Suprapubic skin (tissue), 4 donors: ENCODE data around the gene ZFP69. TPM values are rescaled to one million over a fixed set of nuclear protein-coding genes. Genes with fewer than 3 reads are reported as not detected.

Experiments
- DNase-seq, 2 donors: peaks; one replicate each; pipeline ENCODE4 v3.0.0-alpha.2; 2019; ENCODE audit warnings: low spot score in 2 of 2
- H3K27ac ChIP-seq: fragments of 200-600 bp; sonication (generic); one replicate; pipeline ENCODE4 v1.5.1; 2019
- H3K27me3 ChIP-seq: fragments of 200-600 bp; sonication (generic); one replicate; pipeline ENCODE4 v1.5.1; 2019
- H3K36me3 ChIP-seq: fragments of 200-600 bp; sonication (generic); one replicate; pipeline ENCODE4 v1.5.1; 2019
- H3K4me1 ChIP-seq: fragments of 200-600 bp; sonication (generic); one replicate; pipeline ENCODE4 v1.5.1; 2019
- H3K4me3 ChIP-seq: fragments of 200-600 bp; sonication (generic); one replicate; pipeline ENCODE4 v1.5.1; 2019; ENCODE audit warnings: mild to moderate bottlenecking
- H3K9me3 ChIP-seq: fragments of 200-600 bp; sonication (generic); one replicate; pipeline ENCODE4 v1.5.1; 2019
- CTCF ChIP-seq, 2 donors: fragments of 200-600 bp in 1 of 2; fragments of 450-650 bp in 1 of 2; sonication (generic) in 1 of 2; IDR thresholded peaks; one replicate each; pipeline ENCODE4 v1.5.1; 2016 to 2019; ENCODE audit warnings: antibody characterized with exemption in 2 of 2, mild to moderate bottlenecking in 1 of 2, moderate library complexity in 1 of 2
- EP300 ChIP-seq: sonication (generic); formaldehyde crosslinking; IDR thresholded peaks from one replicate; pipeline ENCODE4 v1.6.1; 2017; ENCODE audit warnings: antibody characterized with exemption
- POLR2A ChIP-seq, 2 donors: fragments of 450-650 bp; IDR thresholded peaks; one replicate each; pipeline ENCODE4 v1.6.1; 2017; ENCODE audit warnings: antibody characterized with exemption in 2 of 2, mild to moderate bottlenecking in 2 of 2, moderate library complexity in 2 of 2
- POLR2AphosphoS5 ChIP-seq, 3 donors: sonication (generic); formaldehyde crosslinking; IDR thresholded peaks; one replicate each; pipeline ENCODE4 v1.6.1; 2017; ENCODE audit warnings: antibody characterized with exemption in 3 of 3
- WGBS: methylation state at CpG from one replicate; pipeline ENCODE4 v1.1.5; 2018; 5-methylcytosine and 5-hydroxymethylcytosine counted together
- total RNA-seq, 4 donors: library from RNA; depleted of rRNA; stranded (reverse); fragments of >200 nt; gene quantifications; one replicate each; pipeline ENCODE4 v1.1.0, GENCODE V29; 2016

ZFP69 gene
- total RNA-seq, 4 donors from 2014 or later: 1.4 to 2.7 (median 1.7) TPM

GRCh38 chr1:40534589-40534988, 57.5 kb downstream of the ZFP69 start:
- TF ChIP-seq CTCF (IDR thresholded peaks at IDR 0.05) (no peak), EP300 (no peak), POLR2AphosphoS5 (IDR thresholded peaks at IDR 0.05) (no peak), POLR2A (IDR thresholded peaks at IDR 0.05) (no peak)
- Histone ChIP-seq H3K27ac (no peak overlapping the region), H3K36me3 (no peaks in the 10 kb centered on the region), H3K27me3 (no peaks in the 10 kb centered on the region), H3K4me3 (no peak overlapping the region), H3K9me3 (no peaks in the 10 kb centered on the region), H3K4me1 (peaks cover 17% of the 10 kb centered on the region)
- no peak for DNase-seq

GRCh38 chr1:40535732-40536131, 58.6 kb downstream of the ZFP69 start:
- H3K36me3 ChIP-seq: peaks cover 4% of the 10 kb centered on the region
- TF ChIP-seq EP300: no peak
- TF ChIP-seq POLR2A (IDR thresholded peaks at IDR 0.05): no peak
- no peak for TF ChIP-seq CTCF (IDR thresholded peaks at IDR 0.05)
- 93% methylated on average over 2 of the region's 2 CpGs for WGBS

GRCh38 chr1:40539338-40539737, 62.2 kb downstream of the ZFP69 start:
- H3K27me3 ChIP-seq: no peaks in the 10 kb centered on the region
- no peak overlapping the region for H3K27ac ChIP-seq
- peaks cover 23% of the 10 kb centered on the region for H3K36me3 ChIP-seq
- H3K9me3 ChIP-seq: no peaks in the 10 kb centered on the region
- no peak overlapping the region for H3K4me3 ChIP-seq
- H3K4me1 ChIP-seq: no peaks in the 10 kb centered on the region
- DNase-seq: no peak
- WGBS: 76% methylated on average over 7 of the region's 7 CpGs
- no peak for TF ChIP-seq EP300
- no peak for TF ChIP-seq POLR2A (IDR thresholded peaks at IDR 0.05)

More at GRCh38 chr1:40535732-40536131, 58.6 kb downstream of the ZFP69 start:
- DNase-seq: no peak
- no peaks in the 10 kb centered on the region for H3K9me3 ChIP-seq
- no peaks in the 10 kb centered on the region for H3K27me3 ChIP-seq
- no peak overlapping the region for H3K4me3 ChIP-seq
- H3K4me1 ChIP-seq: peaks cover 15% of the 10 kb centered on the region
- no peak overlapping the region for H3K27ac ChIP-seq

Other genes with a start within 250 kb of the ZFP69 start
- not detected for gene TMCO2, start 229.4 kb upstream of the ZFP69 start, total RNA-seq
- gene ZMPSTE24, start 219.1 kb upstream of the ZFP69 start, total RNA-seq: 10 to 100 TPM; 30.3 to 42.2 (median 34.9) TPM
- gene COL9A2, start 160.0 kb upstream of the ZFP69 start, total RNA-seq: 1 to 10 TPM; 3.3 to 5.4 (median 3.6) TPM
- gene SMAP2, start 103.6 kb upstream of the ZFP69 start, total RNA-seq: 10 to 100 TPM; 17.0 to 32.2 (median 28.0) TPM
- 1 to 10 TPM in 1 of 4 donors, under 1 TPM in 3; 0.55 to 1.1 (median 0.74) TPM for gene ZFP69B, start 26.8 kb upstream of the ZFP69 start, total RNA-seq
- 1 to 10 TPM; 2.2 to 6.3 (median 6.0) TPM for gene EXO5, start 31.5 kb downstream of the ZFP69 start, total RNA-seq
- 1 to 10 TPM; 1.7 to 4.0 (median 3.1) TPM for gene ZNF684, start 54.3 kb downstream of the ZFP69 start, total RNA-seq
- gene RIMS3, start 188.4 kb downstream of the ZFP69 start, total RNA-seq: 1 to 10 TPM; 2.8 to 8.2 (median 4.8) TPM
- gene NFYC, start 214.4 kb downstream of the ZFP69 start, total RNA-seq: 100 to 1,000 TPM in 1 of 4 donors, 10 to 100 TPM in 3; 62.9 to 111 (median 83.5) TPM